ENCODE measurements around the gene GOLGA8T.
"Not testable (repeated sequence)": the region's sequence is repeated elsewhere in the genome, so short reads cannot be mapped to it uniquely, and the experiment has no call there.

GRCh38 chr15:30187429-30187828, 52.6 kb downstream of the GOLGA8T start:
- TF ChIP-seq CTCF (IDR thresholded peaks at IDR 0.05; ENCODE audit: borderline replicate concordance, extremely low read depth, low read length, poor library complexity, severe bottlenecking); EZH2 (IDR thresholded peaks at IDR 0.05; ENCODE audit: borderline replicate concordance, low read depth, low read length, severe bottlenecking): not testable (repeated sequence)
